ENCODE measurements around the gene POLR2L. TPM values are rescaled to one million over a fixed set of nuclear protein-coding genes. Genes with fewer than 3 reads are reported as not detected.
A peak's percentile ranks its signal among the peaks of the same experiment; 100 is the strongest.

The POLR2L gene
- total RNA-seq, 1 experiment from 2014 or later = 211 TPM

- BruUV-seq (replicated peaks) = no TSS peak
- Histone ChIP-seq H3K9ac (ENCODE audit: low read length) (no peak overlapping the region), H3K36me3 (ENCODE audit: control insufficient read depth in 1 of 2, insufficient read depth in 2 of 2, low read length in 2 of 2) (no peaks in the 10 kb centered on the region), H3K27me3 (ENCODE audit: insufficient read depth, low read length) (no peaks in the 10 kb centered on the region), H3K9me3 (ENCODE audit: control insufficient read depth in 1 of 2, insufficient read depth in 1 of 2, low read depth in 1 of 2, low read length in 2 of 2) (no peaks in the 10 kb centered on the region), H2AFZ (ENCODE audit: low read depth, low read length, poor library complexity, severe bottlenecking) (no peak overlapping the region), H4K20me1 (ENCODE audit: insufficient read depth) (peaks cover 2% of the 10 kb centered on the region; the same call in 1 of the 2 replicates), H3K4me3 (replicated peaks in 1 of 2; ENCODE audit: low read depth in 1 of 2, low read length in 2 of 2) (no peak overlapping the region), H3K4me2 (ENCODE audit: low read length) (no peak overlapping the region), H3K27ac (ENCODE audit: low read depth, low read length) (peak overlapping the region; percentile 22; the same call in 1 of the 2 replicates), H3K79me2 (ENCODE audit: insufficient read depth, low read length) (peaks cover 22% of the 10 kb centered on the region), H3K9me2 (ENCODE audit: insufficient read depth) (no peaks in the 10 kb centered on the region), H3K4me1 (ENCODE audit: control insufficient read depth in 1 of 2, insufficient read depth in 2 of 2, low read length in 2 of 2) (peaks cover 34 to 57% of the 10 kb centered on the region in 2 experiments)
- ATAC-seq = no peak
- CTCF ChIA-PET = no interaction called here
- intact Hi-C loops (cut with micrococcal nuclease) = no loop called here
- POLR2A ChIA-PET = interaction anchor here (2.3 kb wide), 1 partner anchor 10 kb away, joined by 16 read pairs; the partner anchor contains the start of gene PNPLA2
- RAD21 ChIA-PET (ENCODE audit: low non-redundant PET in 1 of 2, low total read pairs in 2 of 2, uncharacterized antibody in 2 of 2, unreplicated experiment in 2 of 2) = no interaction called here
- TF ChIP-seq CBX3 (IDR thresholded peaks at IDR 0.05; ENCODE audit: low read depth) = no peak
- no peak for TF ChIP-seq REST (IDR thresholded peaks at IDR 0.05; ENCODE audit: low read depth)
- no peak for DNase-seq (ENCODE audit: low read depth, low spot score)
Measured at GRCh38 chr11:829176-829846, 13.0 kb downstream of the POLR2L start.

DNA sequence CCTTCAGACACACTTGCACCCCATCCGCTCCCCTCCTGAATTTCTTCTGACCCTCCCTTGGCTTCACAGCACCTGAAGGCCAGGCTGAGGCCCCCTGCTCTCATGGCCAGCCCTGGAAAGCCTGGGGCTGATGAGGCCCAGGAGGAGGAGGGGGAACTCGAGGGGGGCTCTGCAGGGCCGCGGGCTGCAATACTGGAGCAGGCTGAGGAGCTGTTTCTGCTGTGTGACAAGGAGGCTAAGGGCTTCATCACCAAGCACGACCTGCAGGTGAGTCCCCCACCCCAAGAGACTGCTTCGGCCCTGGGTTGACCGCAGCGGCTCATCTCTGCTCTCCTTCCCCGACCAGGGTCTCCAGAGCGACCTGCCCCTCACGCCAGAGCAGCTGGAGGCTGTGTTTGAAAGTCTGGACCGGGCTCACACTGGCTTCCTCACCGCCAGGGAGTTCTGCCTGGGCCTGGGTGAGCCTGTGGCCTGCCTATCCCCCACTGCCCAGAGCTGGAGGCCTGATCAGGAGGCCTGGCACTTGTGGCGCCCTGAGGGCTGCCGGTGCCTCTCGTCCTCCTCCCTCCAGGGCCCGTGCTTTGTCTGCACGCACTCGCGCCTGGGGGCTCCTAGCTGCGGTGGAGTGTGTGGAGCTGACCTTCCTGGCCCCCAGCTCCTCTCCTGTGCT lies 13.7 kb downstream of the POLR2L start:
- H3K4me3 ChIP-seq (replicated peaks in 1 of 2; ENCODE audit: low read depth in 1 of 2, low read length in 2 of 2) = no peak overlapping the region
- DNase-seq (ENCODE audit: low read depth, low spot score) (no peak), ATAC-seq (no peak)
- no peaks in the 10 kb centered on the region for H3K9me3 ChIP-seq (ENCODE audit: control insufficient read depth in 1 of 2, insufficient read depth in 1 of 2, low read depth in 1 of 2, low read length in 2 of 2)
- no peaks in the 10 kb centered on the region for H3K36me3 ChIP-seq (ENCODE audit: control insufficient read depth in 1 of 2, insufficient read depth in 2 of 2, low read length in 2 of 2)
- CTCF ChIA-PET = no interaction called here
- H3K79me2 ChIP-seq (ENCODE audit: insufficient read depth, low read length) = peaks cover 15% of the 10 kb centered on the region
- no TSS peak for BruUV-seq (replicated peaks)
- RAD21 ChIA-PET (ENCODE audit: low non-redundant PET in 1 of 2, low total read pairs in 2 of 2, uncharacterized antibody in 2 of 2, unreplicated experiment in 2 of 2) = no interaction called here
- H4K20me1 ChIP-seq (ENCODE audit: insufficient read depth) = no peaks in the 10 kb centered on the region
- H2AFZ ChIP-seq (ENCODE audit: low read depth, low read length, poor library complexity, severe bottlenecking) = no peak overlapping the region
- intact Hi-C loops (cut with micrococcal nuclease) = no loop called here
- no peak overlapping the region for H3K4me2 ChIP-seq (ENCODE audit: low read length)
- H3K27me3 ChIP-seq (ENCODE audit: insufficient read depth, low read length) = no peaks in the 10 kb centered on the region
- POLR2A ChIA-PET = interaction anchor here (1.4 to 2.3 kb wide), 2 partner anchors 9 to 20 kb away, joined by 6 to 16 read pairs; partner anchors contain the start of genes PNPLA2 and RPLP2
- no peak overlapping the region for H3K9ac ChIP-seq (ENCODE audit: low read length)
- H3K27ac ChIP-seq (ENCODE audit: low read depth, low read length) = peak overlapping the region; percentile 89; the same call in 1 of the 2 replicates
- H3K4me1 ChIP-seq (ENCODE audit: control insufficient read depth in 1 of 2, insufficient read depth in 2 of 2, low read length in 2 of 2) = peaks cover 29 to 50% of the 10 kb centered on the region in 2 experiments
- H3K9me2 ChIP-seq (ENCODE audit: insufficient read depth) = no peaks in the 10 kb centered on the region
- TF ChIP-seq EZH2phosphoT487 (IDR thresholded peaks at IDR 0.05; ENCODE audit: borderline replicate concordance) (no peak), ELF1 (IDR thresholded peaks at IDR 0.05; ENCODE audit: borderline replicate concordance, low read depth) (no peak), ZNF274 (IDR thresholded peaks at IDR 0.05; ENCODE audit: low read depth, low read length) (no peak), REST (IDR thresholded peaks at IDR 0.05; ENCODE audit: low read depth) (no peak), POLR2A (IDR thresholded peaks at IDR 0.05; ENCODE audit: borderline replicate concordance, extremely low read depth, insufficient read depth, insufficient read length) (no peak)
- TF ChIP-seq, protein P1, sequence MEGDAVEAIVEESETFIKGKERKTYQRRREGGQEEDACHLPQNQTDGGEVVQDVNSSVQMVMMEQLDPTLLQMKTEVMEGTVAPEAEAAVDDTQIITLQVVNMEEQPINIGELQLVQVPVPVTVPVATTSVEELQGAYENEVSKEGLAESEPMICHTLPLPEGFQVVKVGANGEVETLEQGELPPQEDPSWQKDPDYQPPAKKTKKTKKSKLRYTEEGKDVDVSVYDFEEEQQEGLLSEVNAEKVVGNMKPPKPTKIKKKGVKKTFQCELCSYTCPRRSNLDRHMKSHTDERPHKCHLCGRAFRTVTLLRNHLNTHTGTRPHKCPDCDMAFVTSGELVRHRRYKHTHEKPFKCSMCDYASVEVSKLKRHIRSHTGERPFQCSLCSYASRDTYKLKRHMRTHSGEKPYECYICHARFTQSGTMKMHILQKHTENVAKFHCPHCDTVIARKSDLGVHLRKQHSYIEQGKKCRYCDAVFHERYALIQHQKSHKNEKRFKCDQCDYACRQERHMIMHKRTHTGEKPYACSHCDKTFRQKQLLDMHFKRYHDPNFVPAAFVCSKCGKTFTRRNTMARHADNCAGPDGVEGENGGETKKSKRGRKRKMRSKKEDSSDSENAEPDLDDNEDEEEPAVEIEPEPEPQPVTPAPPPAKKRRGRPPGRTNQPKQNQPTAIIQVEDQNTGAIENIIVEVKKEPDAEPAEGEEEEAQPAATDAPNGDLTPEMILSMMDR (IDR thresholded peaks at IDR 0.05 in 2 of 3, conservative IDR thresholded peaks at IDR 0.05 in 1 of 3; ENCODE audit: borderline replicate concordance in 1 of 3, insufficient read depth in 1 of 3, low read depth in 2 of 3, low read length in 2 of 3) = no peak
